ENCODE results near the gene BUB1B.
"Not testable (repeated sequence)": the region's sequence is repeated elsewhere in the genome, so short reads cannot be mapped to it uniquely, and the experiment has no call there.

The BUB1B gene

DNA sequence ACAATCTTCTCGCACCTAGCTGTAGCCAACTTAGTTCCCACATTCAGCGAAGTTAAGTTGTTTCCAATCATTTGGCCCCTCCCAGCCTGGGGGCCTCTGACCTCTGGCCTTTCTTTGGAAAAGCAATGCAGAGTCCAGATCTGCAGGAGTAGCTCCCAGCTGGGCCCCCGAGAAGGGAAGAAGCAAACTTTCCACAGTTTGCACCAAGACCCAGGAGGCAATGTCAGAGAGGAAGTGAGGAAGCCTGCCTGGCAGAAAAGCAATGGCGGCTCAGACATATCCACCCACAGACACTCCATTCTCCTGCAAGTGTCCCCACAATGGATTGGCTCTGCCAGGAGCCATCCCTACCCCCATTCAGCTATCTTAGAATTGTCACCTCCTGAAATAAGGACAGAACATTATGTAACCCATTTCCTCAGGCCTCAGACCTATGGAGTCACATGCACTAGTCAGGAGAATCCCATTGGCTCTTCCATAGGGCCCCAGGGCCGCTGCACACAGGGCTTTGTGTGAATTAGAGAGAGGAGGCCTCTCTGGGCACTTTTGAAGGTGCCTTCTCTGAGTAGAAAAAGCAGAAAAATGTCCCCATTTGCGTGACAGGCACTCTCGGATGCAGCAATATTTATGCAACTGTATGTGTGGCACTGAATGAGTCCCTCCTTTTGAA, 3.0 kb upstream of the BUB1B start:
- H3K27ac ChIP-seq, result no peak overlapping the region
- TF ChIP-seq, protein P1, sequence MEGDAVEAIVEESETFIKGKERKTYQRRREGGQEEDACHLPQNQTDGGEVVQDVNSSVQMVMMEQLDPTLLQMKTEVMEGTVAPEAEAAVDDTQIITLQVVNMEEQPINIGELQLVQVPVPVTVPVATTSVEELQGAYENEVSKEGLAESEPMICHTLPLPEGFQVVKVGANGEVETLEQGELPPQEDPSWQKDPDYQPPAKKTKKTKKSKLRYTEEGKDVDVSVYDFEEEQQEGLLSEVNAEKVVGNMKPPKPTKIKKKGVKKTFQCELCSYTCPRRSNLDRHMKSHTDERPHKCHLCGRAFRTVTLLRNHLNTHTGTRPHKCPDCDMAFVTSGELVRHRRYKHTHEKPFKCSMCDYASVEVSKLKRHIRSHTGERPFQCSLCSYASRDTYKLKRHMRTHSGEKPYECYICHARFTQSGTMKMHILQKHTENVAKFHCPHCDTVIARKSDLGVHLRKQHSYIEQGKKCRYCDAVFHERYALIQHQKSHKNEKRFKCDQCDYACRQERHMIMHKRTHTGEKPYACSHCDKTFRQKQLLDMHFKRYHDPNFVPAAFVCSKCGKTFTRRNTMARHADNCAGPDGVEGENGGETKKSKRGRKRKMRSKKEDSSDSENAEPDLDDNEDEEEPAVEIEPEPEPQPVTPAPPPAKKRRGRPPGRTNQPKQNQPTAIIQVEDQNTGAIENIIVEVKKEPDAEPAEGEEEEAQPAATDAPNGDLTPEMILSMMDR (IDR thresholded peaks at IDR 0.05; ENCODE audit: low read depth, low read length), result no peak
- no peaks in the 10 kb centered on the region for H3K9me3 ChIP-seq (ENCODE audit: severe bottlenecking)
- H3K27me3 ChIP-seq (ENCODE audit: insufficient read depth, low read depth, severe bottlenecking), result no peaks in the 10 kb centered on the region
- no peak for DNase-seq
- no peak overlapping the region for H3K4me3 ChIP-seq (ENCODE audit: low read depth, low read length)
- H3K36me3 ChIP-seq, result no peaks in the 10 kb centered on the region

DNA sequence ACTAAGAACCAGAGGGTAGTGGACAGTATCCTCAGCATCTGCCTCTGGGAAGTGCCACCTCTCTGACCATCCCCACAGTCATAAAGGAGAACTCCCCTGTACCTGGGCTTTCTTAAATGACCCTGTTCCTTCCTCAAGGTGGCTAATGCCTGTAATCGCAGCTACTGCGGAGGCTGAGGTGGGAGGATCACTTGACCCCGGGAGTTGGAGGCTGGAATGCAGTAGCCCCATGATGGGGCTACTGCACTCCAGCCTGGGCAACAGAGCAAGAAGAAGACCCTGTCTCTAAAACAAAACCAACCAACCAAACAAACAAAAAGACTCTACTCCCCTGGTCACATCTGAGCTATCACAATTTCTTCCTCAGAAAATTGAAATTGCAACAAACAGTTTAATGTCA, 848 bp upstream of the BUB1B start:
- peaks cover 15% of the 10 kb centered on the region for H3K36me3 ChIP-seq
- H3K4me3 ChIP-seq (ENCODE audit: low read depth, low read length), result no peak overlapping the region
- TF ChIP-seq, protein P1 (IDR thresholded peaks at IDR 0.05; ENCODE audit: low read depth, low read length), result no peak
- no peak for DNase-seq
- no peak overlapping the region for H3K27ac ChIP-seq
- H3K27me3 ChIP-seq (ENCODE audit: insufficient read depth, low read depth, severe bottlenecking), result no peaks in the 10 kb centered on the region
- H3K9me3 ChIP-seq (ENCODE audit: severe bottlenecking), result no peaks in the 10 kb centered on the region

DNA sequence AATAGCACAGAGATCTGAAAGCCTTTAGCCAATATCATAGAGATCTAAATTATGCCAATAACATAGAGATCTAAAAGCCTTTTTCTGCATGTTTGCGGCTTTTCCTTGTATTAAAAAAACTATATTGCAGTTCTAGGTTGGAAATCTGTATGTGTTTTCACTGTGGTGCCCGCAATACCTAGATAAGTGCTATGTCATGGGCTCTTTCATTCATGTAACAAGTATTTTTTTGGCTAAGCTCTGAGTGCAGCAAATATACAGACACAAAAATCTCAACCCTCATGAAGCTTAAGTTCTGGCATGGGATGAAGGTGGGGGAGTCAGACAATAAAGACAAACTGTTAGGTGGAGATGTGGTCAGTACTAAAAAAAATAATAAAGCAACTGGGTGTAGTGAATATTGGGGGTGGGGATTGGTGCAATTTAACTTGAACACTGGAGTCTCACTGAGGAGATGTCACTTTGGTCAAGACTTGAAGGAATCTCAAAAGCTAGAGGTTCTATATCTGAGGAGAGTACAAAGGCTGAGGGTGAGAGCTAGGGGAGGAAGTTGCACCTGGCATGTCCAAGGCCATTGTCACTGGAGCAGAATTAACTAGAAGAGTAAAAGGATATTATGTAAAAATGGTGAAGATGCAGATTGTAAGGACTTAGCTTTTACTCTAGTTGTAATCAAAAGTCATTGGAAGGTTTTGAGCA, 973 bp downstream of the BUB1B start:
- DNase-seq, result no peak
- Histone ChIP-seq H3K27me3 (ENCODE audit: insufficient read depth, low read depth, severe bottlenecking) (no peaks in the 10 kb centered on the region), H3K9me3 (ENCODE audit: severe bottlenecking) (no peaks in the 10 kb centered on the region), H3K36me3 (peaks cover 31% of the 10 kb centered on the region), H3K27ac (peak overlapping the region; percentile 89), H3K4me3 (ENCODE audit: low read depth, low read length) (peak overlapping the region; percentile 75)
- TF ChIP-seq, protein P1 (IDR thresholded peaks at IDR 0.05; ENCODE audit: low read depth, low read length), result no peak

DNA sequence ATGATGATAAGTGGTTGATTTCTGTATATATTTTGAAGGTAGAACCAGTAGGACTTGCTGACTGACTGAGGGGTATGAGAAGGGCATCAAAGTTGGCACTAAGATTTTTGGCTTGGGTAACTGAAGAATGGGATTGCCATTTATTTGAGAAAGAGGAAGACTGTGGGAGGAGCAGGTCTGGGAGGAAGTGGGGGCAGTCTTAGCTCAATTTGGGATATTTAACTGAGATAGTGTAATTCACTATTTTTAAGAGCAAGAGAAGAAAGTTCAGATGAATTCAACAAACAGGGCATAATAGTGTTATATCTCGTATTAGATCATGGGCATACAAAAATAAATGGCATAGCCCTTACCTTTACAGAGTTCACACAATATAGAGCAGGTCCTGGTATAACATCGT, 1.7 kb downstream of the BUB1B start:
- H3K36me3 ChIP-seq, result peaks cover 31% of the 10 kb centered on the region
- no peaks in the 10 kb centered on the region for H3K27me3 ChIP-seq (ENCODE audit: insufficient read depth, low read depth, severe bottlenecking)
- no peaks in the 10 kb centered on the region for H3K9me3 ChIP-seq (ENCODE audit: severe bottlenecking)
- DNase-seq, result no peak
- H3K27ac ChIP-seq, result no peak overlapping the region
- TF ChIP-seq, protein P1 (IDR thresholded peaks at IDR 0.05; ENCODE audit: low read depth, low read length), result no peak
- H3K4me3 ChIP-seq (ENCODE audit: low read depth, low read length), result peak overlapping the region; percentile 75

DNA sequence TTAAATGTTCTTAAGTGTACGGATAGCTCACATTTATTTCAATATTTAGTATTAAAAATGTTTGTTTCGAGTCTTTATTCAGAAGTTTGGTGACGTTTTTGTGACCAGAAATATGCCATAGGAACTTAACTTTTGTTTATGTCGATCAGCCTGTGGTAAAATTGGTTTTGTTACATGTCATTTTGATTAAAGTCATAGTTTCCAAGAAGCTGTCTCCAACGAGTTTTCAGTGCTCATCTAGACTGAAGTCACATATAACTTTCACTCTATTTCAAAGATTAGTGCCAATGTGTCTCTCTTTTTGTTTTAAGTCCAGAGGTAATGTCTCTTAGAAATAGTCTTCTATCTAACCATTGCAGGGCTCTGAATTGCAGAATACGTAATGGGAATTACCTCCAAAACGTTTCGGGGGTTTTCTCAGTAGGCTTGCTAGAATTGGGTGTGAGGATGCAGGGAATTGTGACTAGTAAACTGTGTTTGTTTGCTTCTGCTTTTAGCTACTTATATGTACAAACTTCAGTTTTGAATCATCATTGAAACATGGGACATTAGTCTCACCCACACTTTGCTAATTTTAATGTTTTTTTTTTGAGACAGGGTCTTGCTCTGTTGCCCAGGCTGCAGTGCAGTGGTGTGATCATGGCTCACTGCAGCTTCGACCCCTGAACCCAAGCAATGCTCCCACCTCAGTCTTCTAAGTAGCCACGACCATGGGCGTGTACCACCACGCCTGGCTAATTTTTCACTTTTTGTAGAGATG, 3.0 kb downstream of the BUB1B start:
- H3K27me3 ChIP-seq (ENCODE audit: insufficient read depth, low read depth, severe bottlenecking), result no peaks in the 10 kb centered on the region
- H3K27ac ChIP-seq, result no peak overlapping the region
- no peak for DNase-seq
- H3K9me3 ChIP-seq (ENCODE audit: severe bottlenecking), result no peaks in the 10 kb centered on the region
- TF ChIP-seq, protein P1 (IDR thresholded peaks at IDR 0.05; ENCODE audit: low read depth, low read length), result no peak
- H3K4me3 ChIP-seq (ENCODE audit: low read depth, low read length), result no peak overlapping the region
- peaks cover 44% of the 10 kb centered on the region for H3K36me3 ChIP-seq

DNA sequence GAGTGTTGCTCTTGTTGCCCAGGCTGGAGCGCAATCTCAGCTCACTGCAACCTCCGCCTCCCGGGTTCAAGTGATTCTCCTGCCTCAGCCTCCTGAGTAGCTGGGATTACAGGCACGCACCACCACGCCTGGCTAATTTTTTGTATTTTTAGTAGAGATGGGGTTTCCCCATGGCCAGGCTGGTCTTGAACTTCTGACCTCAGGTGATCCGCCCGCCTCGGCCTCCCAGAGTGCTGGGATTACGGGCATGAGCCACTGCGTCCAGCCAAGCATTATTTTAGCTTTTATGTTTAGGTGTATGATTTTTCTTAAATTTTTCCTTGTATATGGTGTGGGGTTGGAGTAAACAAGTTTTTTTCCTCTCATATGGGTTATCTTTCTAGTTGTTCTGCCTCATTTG, 6.5 kb downstream of the BUB1B start:
- H3K27ac ChIP-seq; H3K27me3 ChIP-seq (ENCODE audit: insufficient read depth, low read depth, severe bottlenecking); H3K9me3 ChIP-seq (ENCODE audit: severe bottlenecking); H3K4me3 ChIP-seq (ENCODE audit: low read depth, low read length); DNase-seq: not testable (repeated sequence)
- H3K36me3 ChIP-seq, result peaks cover 74% of the 10 kb centered on the region

Measured in WERI-Rb-1 (cell line).